ENCODE results near the gene FUT2.

Gene FUT2

GRCh38 chr19:48755084-48755641 is 59.4 kb downstream of the FUT2 start, which contains the start of gene FGF21:
Gene FGF21 (plus strand): TSS chr19:48755524. CDS start chr19:48756237, 713 bp downstream.
- no peak for ATAC-seq
- TF ChIP-seq ZFP30 (CRISPR knock-in tag; IDR thresholded peaks at IDR 0.05), result no peak
- TF ChIP-seq ARNTL (CRISPR knock-in tag; IDR thresholded peaks at IDR 0.05; ENCODE audit: borderline replicate concordance, low read depth), result no peak
- TF ChIP-seq, protein P1, sequence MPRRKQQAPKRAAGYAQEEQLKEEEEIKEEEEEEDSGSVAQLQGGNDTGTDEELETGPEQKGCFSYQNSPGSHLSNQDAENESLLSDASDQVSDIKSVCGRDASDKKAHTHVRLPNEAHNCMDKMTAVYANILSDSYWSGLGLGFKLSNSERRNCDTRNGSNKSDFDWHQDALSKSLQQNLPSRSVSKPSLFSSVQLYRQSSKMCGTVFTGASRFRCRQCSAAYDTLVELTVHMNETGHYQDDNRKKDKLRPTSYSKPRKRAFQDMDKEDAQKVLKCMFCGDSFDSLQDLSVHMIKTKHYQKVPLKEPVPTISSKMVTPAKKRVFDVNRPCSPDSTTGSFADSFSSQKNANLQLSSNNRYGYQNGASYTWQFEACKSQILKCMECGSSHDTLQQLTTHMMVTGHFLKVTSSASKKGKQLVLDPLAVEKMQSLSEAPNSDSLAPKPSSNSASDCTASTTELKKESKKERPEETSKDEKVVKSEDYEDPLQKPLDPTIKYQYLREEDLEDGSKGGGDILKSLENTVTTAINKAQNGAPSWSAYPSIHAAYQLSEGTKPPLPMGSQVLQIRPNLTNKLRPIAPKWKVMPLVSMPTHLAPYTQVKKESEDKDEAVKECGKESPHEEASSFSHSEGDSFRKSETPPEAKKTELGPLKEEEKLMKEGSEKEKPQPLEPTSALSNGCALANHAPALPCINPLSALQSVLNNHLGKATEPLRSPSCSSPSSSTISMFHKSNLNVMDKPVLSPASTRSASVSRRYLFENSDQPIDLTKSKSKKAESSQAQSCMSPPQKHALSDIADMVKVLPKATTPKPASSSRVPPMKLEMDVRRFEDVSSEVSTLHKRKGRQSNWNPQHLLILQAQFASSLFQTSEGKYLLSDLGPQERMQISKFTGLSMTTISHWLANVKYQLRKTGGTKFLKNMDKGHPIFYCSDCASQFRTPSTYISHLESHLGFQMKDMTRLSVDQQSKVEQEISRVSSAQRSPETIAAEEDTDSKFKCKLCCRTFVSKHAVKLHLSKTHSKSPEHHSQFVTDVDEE (CRISPR knock-in tag; IDR thresholded peaks at IDR 0.05), result no peak
- no peak for TF ChIP-seq ZNF8 (CRISPR knock-in tag; IDR thresholded peaks at IDR 0.05)
- TF ChIP-seq OSR1 (CRISPR knock-in tag; IDR thresholded peaks at IDR 0.05), result no peak

Measured in SK-N-SH treated with all-trans-retinoic acid at 6 μM for 48 hours (cell line).